Measurements from ENCODE around the gene ZCWPW1.

DNA sequence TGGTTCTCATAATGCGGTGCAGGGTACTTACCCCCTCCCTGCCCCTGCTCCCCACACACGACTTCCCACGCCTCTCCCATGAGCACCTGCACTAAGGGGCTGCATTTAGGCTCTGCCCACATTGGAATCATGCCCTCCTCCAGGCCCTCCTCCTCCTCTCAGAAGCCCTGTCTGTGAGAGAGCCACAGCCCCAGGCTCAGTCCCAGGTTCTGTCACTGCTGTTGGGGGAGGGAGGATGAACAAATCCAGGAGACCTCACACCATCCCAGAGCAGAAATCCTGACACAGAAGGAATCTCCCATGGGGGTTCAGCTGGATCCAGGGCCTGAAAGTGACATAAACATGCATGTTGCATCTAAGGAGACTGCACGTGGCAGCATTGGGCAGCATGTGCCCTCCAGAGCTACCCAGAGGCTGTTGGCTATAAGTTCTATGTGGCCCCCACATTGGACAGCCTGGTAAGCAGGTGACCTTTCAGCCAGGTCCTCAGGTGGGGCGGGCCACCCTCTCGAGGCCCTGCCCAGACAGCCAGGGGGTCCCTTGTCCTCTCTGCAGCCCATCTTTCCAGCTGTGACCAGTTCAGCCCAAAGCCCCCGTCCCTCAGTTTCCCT, 56.8 kb downstream of the ZCWPW1 start:
- no peak for TF ChIP-seq EZH2 (IDR thresholded peaks at IDR 0.05)
- no peak for TF ChIP-seq POLR2AphosphoS5 (IDR thresholded peaks at IDR 0.05; ENCODE audit: borderline replicate concordance, low read depth, low read length)
- TF ChIP-seq FOXP2 (optimal IDR thresholded peaks at IDR 0.05; ENCODE audit: control extremely low read depth, extremely low read length, insufficient read depth), result no peak

Data from SK-N-MC (cell line).